Measurements from ENCODE around the gene ATXN1.

The ATXN1 gene

GRCh38 chr6:16372029-16372776, 389.1 kb downstream of the ATXN1 start:
- no peak for DNase-seq

GRCh38 chr6:16371401-16371800, 389.9 kb downstream of the ATXN1 start:
- no peak for DNase-seq

GRCh38 chr6:16370943-16371342, 390.3 kb downstream of the ATXN1 start:
- DNase-seq = no peak

- no peak for DNase-seq
These were observed 391.3 kb downstream of the ATXN1 start for GRCh38 chr6:16369989-16370388.

- DNase-seq = no peak
These were observed 392.0 kb downstream of the ATXN1 start for GRCh38 chr6:16369140-16369745.

- DNase-seq = no peak
These were observed 393.7 kb downstream of the ATXN1 start for GRCh38 chr6:16367571-16367970.

- DNase-seq = no peak
These were observed 397.5 kb downstream of the ATXN1 start for GRCh38 chr6:16363749-16364148.

- DNase-seq = no peak
These were observed 398.3 kb downstream of the ATXN1 start for GRCh38 chr6:16362819-16363589.

- no peak for DNase-seq
These were observed 399.0 kb downstream of the ATXN1 start for GRCh38 chr6:16362296-16362695.

GRCh38 chr6:16361861-16362260, 399.4 kb downstream of the ATXN1 start:
- DNase-seq = no peak

GRCh38 chr6:16361121-16361520, 400.1 kb downstream of the ATXN1 start:
- no peak for DNase-seq

GRCh38 chr6:16360365-16360764, 400.9 kb downstream of the ATXN1 start:
- DNase-seq = no peak

GRCh38 chr6:16359563-16359962, 401.7 kb downstream of the ATXN1 start:
- DNase-seq = no peak

GRCh38 chr6:16358531-16359138, 402.6 kb downstream of the ATXN1 start:
- DNase-seq = no peak

GRCh38 chr6:16355699-16356446, 405.4 kb downstream of the ATXN1 start:
- no peak for DNase-seq

GRCh38 chr6:16355238-16355637, 406.0 kb downstream of the ATXN1 start:
- no peak for DNase-seq

GRCh38 chr6:16354692-16355091, 406.6 kb downstream of the ATXN1 start:
- DNase-seq = no peak

- no peak for DNase-seq
These were observed 408.3 kb downstream of the ATXN1 start for GRCh38 chr6:16352821-16353438.

GRCh38 chr6:16352258-16352635, 409.0 kb downstream of the ATXN1 start:
- no peak for DNase-seq

GRCh38 chr6:16349544-16349943, 411.7 kb downstream of the ATXN1 start:
- no peak for DNase-seq

GRCh38 chr6:16346831-16347230, 414.4 kb downstream of the ATXN1 start:
- no peak for DNase-seq

Measured in activated CD4-positive, CD25-positive, alpha-beta regulatory T cell treated with anti-CD3 and anti-CD28 coated beads, Interleukin-2, amount 50 U/mL, for 72 hours (primary cell).